HFFc6 (cell line): ENCODE measurements around the gene CHCHD1. TPM values are rescaled to one million over a fixed set of nuclear protein-coding genes. Genes with fewer than 3 reads are reported as not detected.
"Not testable (repeated sequence)": the region's sequence is repeated elsewhere in the genome, so short reads cannot be mapped to it uniquely, and the experiment has no call there.

Experiments
- DNase-seq: peaks from one replicate; pipeline ENCODE4 v3.0.0-alpha.2; 2018
- H3K27ac Mint-ChIP-seq: 2 replicates; pipeline ENCODE4 v1.8.0; 2020; ENCODE audit warnings: mild to moderate bottlenecking, mixed read lengths
- H3K27me3 Mint-ChIP-seq: 2 replicates; pipeline ENCODE4 v1.8.0; 2021; ENCODE audit warnings: mild to moderate bottlenecking, moderate library complexity, mixed read lengths; ENCODE audit not compliant: insufficient read depth
- H3K36me3 Mint-ChIP-seq: 2 replicates; pipeline ENCODE4 v1.8.0; 2021; ENCODE audit warnings: low read depth, mixed read lengths
- H3K4me1 Mint-ChIP-seq: 2 replicates; pipeline ENCODE4 v1.8.0; 2020; ENCODE audit warnings: low read depth, mixed read lengths
- H3K4me3 Mint-ChIP-seq: 2 replicates; pipeline ENCODE4 v1.8.0; 2020; ENCODE audit warnings: mild to moderate bottlenecking, moderate library complexity, mixed read lengths
- H3K9me3 Mint-ChIP-seq: 2 replicates; pipeline ENCODE4 v1.8.0; 2020; ENCODE audit warnings: mild to moderate bottlenecking, mixed read lengths
- long read RNA-seq: library from polyadenylated mRNA; unstranded; transcript quantifications from one replicate; pipeline ENCODE4 v2.0.0, GENCODE V29; 2019
- total RNA-seq, 6 experiments: library from RNA; stranded (reverse); fragmentation: NEBNext Ultra II Directional; extraction: Animal tissue kit (Norgen Biotek cat#: 25700); gene quantifications; 2 replicates in 1 of 6; 3 replicates in 5 of 6; pipeline ENCODE4 v1.2.3, GENCODE V29; 2021
- TF ChIP-seq, protein P1 (sequence below): fragments of 200-600 bp; sonication (generic); IDR thresholded peaks from 2 replicates; pipeline ENCODE4 v1.5.0; 2021; ENCODE audit warnings: antibody characterized with exemption, mild to moderate bottlenecking

CHCHD1 gene
- total RNA-seq, result 10 to 100 TPM; 27.1 to 34.7 (median 30.6) TPM
- long read RNA-seq, transcript CHCHD1-201 (3 exons, 835 nt), result major isoform, 43 of 45 reads
- long read RNA-seq, partial matches to known transcripts, result 1 of 45 reads
- long read RNA-seq, other reads (novel, unspliced or antisense), result 0 of 45 reads

DNA sequence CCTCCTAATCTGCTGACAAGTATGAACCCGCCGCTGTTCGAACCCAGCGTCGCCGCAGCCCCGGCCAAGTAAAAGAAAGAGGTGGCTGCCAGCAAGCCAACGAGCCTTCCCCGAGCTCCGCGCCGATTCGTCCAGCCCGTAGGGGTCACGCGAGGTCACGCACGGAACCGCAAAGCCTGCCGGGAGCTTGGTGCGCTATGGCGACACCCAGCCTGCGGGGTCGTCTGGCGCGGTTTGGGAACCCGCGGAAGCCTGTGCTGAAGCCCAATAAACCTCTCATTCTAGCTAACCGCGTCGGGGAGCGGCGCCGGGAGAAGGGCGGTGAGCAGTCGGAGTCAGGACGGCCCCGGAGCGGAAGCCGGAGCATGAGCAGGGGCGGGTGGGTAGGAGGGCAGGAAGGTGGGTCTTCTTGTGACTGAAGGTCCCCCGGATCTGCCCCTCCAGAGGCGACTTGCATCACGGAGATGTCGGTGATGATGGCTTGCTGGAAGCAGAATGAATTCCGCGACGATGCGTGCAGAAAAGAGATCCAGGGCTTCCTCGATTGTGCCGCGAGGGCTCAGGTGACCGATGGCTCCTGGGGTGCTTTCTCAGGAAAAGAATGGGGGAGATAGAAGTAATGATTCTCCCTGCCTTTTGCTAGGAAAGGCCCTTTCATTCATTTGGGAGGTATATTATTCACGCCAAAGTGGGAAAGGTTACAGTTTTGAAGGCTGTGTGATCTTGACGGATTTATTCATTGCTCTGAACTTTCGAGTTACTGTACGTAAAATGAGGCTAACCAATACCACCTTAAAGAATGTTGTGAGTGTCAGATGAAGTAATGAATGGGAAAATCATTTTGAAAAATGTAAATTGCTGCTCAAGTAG, at the start of gene CHCHD1:
TSS of gene CHCHD1 (plus strand) at position 170 of the 870 bp plus-strand sequence. CDS start at position 198, 28 bp downstream.
- Mint-ChIP-seq H3K4me1 (peaks cover 46% of the 10 kb centered on the region), H3K36me3 (peaks cover 19% of the 10 kb centered on the region), H3K27ac (peak within 1 kb of the TSS; percentile 94), H3K9me3 (no peaks in the 10 kb centered on the region), H3K27me3 (peaks cover 4% of the 10 kb centered on the region; the same call in 1 of the 2 replicates), H3K4me3 (peak within 1 kb of the TSS; percentile 96)
- DNase-seq, result peak; percentile 83
- TF ChIP-seq, protein P1, sequence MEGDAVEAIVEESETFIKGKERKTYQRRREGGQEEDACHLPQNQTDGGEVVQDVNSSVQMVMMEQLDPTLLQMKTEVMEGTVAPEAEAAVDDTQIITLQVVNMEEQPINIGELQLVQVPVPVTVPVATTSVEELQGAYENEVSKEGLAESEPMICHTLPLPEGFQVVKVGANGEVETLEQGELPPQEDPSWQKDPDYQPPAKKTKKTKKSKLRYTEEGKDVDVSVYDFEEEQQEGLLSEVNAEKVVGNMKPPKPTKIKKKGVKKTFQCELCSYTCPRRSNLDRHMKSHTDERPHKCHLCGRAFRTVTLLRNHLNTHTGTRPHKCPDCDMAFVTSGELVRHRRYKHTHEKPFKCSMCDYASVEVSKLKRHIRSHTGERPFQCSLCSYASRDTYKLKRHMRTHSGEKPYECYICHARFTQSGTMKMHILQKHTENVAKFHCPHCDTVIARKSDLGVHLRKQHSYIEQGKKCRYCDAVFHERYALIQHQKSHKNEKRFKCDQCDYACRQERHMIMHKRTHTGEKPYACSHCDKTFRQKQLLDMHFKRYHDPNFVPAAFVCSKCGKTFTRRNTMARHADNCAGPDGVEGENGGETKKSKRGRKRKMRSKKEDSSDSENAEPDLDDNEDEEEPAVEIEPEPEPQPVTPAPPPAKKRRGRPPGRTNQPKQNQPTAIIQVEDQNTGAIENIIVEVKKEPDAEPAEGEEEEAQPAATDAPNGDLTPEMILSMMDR, result no peak

DNA sequence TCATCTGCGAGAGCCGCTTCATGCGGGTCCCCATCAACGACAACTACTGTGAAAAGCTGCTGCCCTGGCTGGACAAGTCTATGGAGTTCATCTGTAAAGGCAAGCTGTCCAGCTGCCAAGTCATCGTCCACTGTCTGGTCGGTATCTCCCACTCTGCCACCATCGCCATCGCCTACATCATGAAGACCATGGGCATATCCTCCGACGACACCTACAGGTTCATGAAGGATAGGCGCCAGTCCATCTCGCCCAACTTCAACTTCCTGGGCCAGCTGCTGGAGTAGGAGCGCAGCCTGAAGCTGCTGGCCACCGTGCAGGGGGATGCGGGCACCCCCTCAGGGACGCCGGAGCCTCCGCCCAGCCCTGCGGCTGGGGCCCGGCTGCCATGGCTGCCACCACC, 49.4 kb upstream of the CHCHD1 start:
- no peak for DNase-seq
- Mint-ChIP-seq H3K27me3 (peaks cover 2% of the 10 kb centered on the region), H3K4me1 (0 out of 2 replicates have a peak, but pooled peaks cover 4% of the 10 kb centered on the region), H3K9me3 (no peaks in the 10 kb centered on the region), H3K4me3 (peak overlapping the region; percentile 55), H3K36me3 (peaks cover 4% of the 10 kb centered on the region), H3K27ac (peak overlapping the region; percentile 33; the same call in 1 of the 2 replicates)
- TF ChIP-seq, protein P1, result no peak

DNA sequence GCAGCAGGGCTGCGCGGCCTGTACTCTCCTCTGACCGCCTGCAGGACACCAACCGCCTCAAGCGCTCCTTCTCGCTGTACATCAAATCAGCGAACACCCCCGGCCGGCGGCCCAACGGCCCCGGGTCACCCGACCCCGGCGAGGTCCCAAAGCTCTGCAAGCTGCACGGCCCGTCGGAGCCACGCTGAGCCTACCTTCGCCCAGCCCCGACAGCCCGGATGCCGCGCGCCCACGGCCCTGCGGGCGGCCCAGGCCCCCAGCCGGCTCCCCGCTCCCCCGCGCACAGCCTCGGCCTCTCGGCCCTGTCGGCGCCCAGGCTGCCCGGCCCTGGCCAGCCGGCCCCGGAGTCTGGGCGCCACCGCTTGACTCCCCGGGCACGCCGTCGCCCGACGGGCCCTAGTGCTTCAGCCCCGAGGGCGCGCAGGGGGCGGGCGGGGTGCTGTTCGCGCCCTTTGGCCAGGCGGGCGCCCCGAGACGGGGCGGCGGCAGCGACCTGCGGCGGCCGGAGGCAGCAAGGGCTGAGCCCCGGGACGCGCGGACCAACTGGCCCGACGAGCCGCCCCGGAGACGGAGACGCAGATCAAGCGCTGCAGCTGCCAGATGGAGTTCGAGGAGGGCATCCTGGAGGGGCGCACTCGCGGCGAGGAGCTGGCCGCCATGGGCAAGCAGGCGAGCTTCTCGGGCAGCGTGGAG, 48.8 kb upstream of the CHCHD1 start:
- H3K27me3 Mint-ChIP-seq, result peaks cover 2% of the 10 kb centered on the region
- no peak overlapping the region for H3K27ac Mint-ChIP-seq
- peaks cover 4% of the 10 kb centered on the region for H3K36me3 Mint-ChIP-seq
- no peak for DNase-seq
- TF ChIP-seq, protein P1, result no peak
- H3K4me3 Mint-ChIP-seq, result no peak overlapping the region
- no peaks in the 10 kb centered on the region for H3K9me3 Mint-ChIP-seq
- H3K4me1 Mint-ChIP-seq, result 0 out of 2 replicates have a peak, but pooled peaks cover 4% of the 10 kb centered on the region

DNA sequence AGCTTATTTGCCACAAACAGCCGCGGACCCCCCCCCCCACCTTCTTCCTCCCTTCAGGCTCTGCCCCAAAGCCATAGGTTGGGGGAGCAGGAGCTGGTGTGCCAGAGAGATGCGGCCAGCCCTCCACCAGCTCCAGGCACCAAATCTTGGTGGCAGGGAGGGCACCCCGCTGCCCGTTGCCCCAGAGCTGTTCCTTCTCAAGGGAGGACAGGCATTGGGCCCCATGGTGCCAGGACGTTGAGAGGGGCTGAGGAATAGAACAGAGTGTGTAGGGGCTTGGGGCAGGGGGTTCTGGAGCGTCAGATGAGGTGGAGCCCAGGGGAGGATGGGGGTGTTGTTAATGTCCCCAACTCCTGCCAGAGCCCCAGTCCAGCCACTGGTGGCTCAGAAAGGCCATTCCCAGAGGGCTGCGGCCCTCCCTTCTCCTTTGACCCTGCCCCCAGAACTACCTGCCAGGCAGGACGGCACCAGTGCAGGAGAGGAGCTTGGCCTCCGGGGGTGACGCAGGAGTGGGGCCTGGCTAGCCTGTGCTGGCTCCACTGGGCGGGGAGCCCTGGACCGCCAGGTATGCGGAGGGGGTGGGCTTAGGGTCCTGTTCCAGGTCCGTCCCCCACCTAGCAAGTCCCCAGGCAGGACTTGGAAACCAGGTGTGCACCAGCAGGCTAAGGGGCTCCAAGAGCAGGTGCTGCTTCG, 47.7 kb upstream of the CHCHD1 start:
- Mint-ChIP-seq H3K4me1 (0 out of 2 replicates have a peak, but pooled peaks cover 4% of the 10 kb centered on the region), H3K27me3 (peaks cover 2% of the 10 kb centered on the region), H3K27ac (no peak overlapping the region), H3K4me3 (no peak overlapping the region), H3K9me3 (no peaks in the 10 kb centered on the region), H3K36me3 (peaks cover 4% of the 10 kb centered on the region)
- TF ChIP-seq, protein P1, result no peak
- DNase-seq, result no peak

DNA sequence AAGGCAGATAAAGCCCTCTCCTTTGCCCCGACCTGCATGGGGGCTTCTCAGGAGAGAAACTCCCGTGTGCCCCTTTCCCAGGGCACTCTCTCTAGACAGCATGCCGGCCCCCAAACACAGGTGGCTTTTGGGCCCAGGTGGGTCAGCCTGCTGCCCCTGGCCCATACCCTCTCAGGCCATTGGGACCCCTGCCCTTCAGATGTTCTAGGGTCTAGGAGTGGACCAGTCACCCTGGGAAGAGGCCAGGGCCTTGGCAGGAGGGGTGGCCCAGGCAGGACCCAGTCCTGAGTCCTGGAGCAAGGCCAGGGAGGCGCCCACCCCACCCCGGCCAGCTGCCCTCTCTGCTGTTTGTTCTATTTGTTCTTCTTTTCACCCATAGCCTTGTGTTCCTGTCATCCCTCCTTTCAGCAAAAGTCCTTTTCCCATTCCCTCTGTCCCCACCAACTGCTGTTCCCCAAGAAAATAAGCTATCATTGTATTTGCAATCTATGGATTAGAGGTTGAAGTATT, 47.0 kb upstream of the CHCHD1 start:
- Mint-ChIP-seq H3K4me3 (no peak overlapping the region), H3K27me3 (peaks cover 2% of the 10 kb centered on the region), H3K27ac (no peak overlapping the region), H3K36me3 (peaks cover under 1% of the 10 kb centered on the region; the same call in 1 of the 2 replicates), H3K9me3 (no peaks in the 10 kb centered on the region), H3K4me1 (no peaks in the 10 kb centered on the region)
- TF ChIP-seq, protein P1, result no peak
- DNase-seq, result no peak

DNA sequence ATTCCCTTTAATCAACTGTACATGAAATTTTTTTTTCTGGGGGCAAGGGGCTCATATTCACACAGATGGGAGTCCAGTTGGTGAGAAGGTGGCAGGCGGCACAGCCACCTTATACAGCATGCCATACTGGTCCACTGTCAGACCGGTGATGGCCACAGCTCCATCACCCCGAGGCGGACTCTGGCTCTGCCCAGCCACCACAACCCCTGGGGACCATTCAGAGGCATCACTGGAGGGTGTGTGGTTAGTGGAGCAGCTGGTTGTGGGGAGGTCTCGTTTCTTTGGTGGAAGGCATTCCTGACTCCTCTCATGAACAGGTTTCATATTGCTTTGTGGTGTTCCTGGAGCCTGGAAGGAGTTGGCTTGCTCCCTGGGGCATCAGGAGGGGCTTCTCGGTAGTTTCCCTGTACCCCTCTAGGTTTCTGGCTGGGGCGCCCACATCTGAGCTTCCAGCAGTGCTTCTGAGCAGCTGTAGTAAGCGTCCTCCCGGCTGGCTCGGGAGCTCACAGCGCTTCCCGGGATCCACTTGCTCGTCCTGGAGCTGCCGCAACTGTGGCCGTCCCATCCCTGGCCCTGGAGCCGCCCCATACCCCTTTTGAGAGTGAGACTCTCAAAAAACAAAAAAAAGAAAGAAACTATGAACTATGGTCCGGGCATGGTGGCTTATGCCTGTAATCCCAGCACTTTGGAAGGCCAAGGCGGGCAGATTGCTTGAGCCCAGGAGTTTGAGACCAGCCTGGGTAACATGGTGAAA, 41.2 kb upstream of the CHCHD1 start:
- not testable (repeated sequence) for H3K4me3 Mint-ChIP-seq, DNase-seq, H3K27ac Mint-ChIP-seq, H3K27me3 Mint-ChIP-seq, H3K9me3 Mint-ChIP-seq
- Mint-ChIP-seq H3K4me1 (peaks cover 19% of the 10 kb centered on the region), H3K36me3 (peaks cover 13% of the 10 kb centered on the region)
